ENCODE data around the gene ERCC4. TPM values are rescaled to one million over a fixed set of nuclear protein-coding genes. Genes with fewer than 3 reads are reported as not detected.

ERCC4 gene
- total and polyA plus RNA-seq, 2 of the 8 experiments (the other 6 are each of a cell fraction or from before 2014, with no cell fraction given), result 1.6 to 13.2 TPM

- no peak overlapping the region for H3K56ac ChIP-seq (replicated peaks; ENCODE audit: insufficient read length, low read depth, low read length)
- no peak overlapping the region for H2BK120ac ChIP-seq (replicated peaks; ENCODE audit: low read depth, low read length)
- H2AK5ac ChIP-seq (ENCODE audit: low read depth, low read length), result no peak overlapping the region
- H3K4me2 ChIP-seq (ENCODE audit: insufficient read depth in 1 of 2, low read depth in 2 of 2, low read length in 2 of 2), result no peak overlapping the region
- H3K27ac ChIP-seq (ENCODE audit: low read depth, low read length), result no peak overlapping the region
- ChIA-PET POLR2A (ENCODE audit: partially characterized antibody) (interaction anchor here (0.8 kb wide), 1 partner anchor 12 kb away, joined by 4 read pairs; no protein-coding TSS in a partner anchor), CTCF (ENCODE audit: partially characterized antibody) (interaction anchor here (1.7 kb wide), 2 partner anchors 9 to 10 kb away, joined by 6 to 8 read pairs; no protein-coding TSS in a partner anchor)
- no peak overlapping the region for H4K91ac ChIP-seq (replicated peaks; ENCODE audit: insufficient read length, low read length)
- H3K4me1 ChIP-seq (replicated peaks in 1 of 4; ENCODE audit: control insufficient read depth in 3 of 4, insufficient read depth in 4 of 4, low read length in 3 of 4), result no peaks in the 10 kb centered on the region
- FAIRE-seq, result no peak
- no peaks in the 10 kb centered on the region for H3K23me2 ChIP-seq (ENCODE audit: low read depth, low read length)
- H3K27me3 ChIP-seq (replicated peaks in 1 of 4; ENCODE audit: control insufficient read depth in 3 of 4, extremely low read depth in 1 of 4, insufficient read depth in 3 of 4, low read length in 3 of 4), result no peaks in the 10 kb centered on the region
- H2BK15ac ChIP-seq (ENCODE audit: low read length), result no peak overlapping the region
- H3K23ac ChIP-seq (ENCODE audit: insufficient read length), result no peak overlapping the region
- DNase-seq (ENCODE audit: low read depth in 1 of 2, low spot score in 2 of 2), result no peak
- H2BK5ac ChIP-seq (ENCODE audit: low read depth, low read length), result no peak overlapping the region
- H2BK12ac ChIP-seq (ENCODE audit: low read depth, low read length), result no peak overlapping the region
- H2BK20ac ChIP-seq (ENCODE audit: low read length), result no peak overlapping the region
- no peak overlapping the region for H3K4me3 ChIP-seq (ENCODE audit: extremely low read depth in 1 of 4, insufficient read depth in 2 of 4, low read depth in 3 of 4, low read length in 4 of 4)
- H4K8ac ChIP-seq (ENCODE audit: extremely low read depth, insufficient read depth, low read length), result no peak overlapping the region
- no peaks in the 10 kb centered on the region for H4K20me1 ChIP-seq (replicated peaks in 1 of 2; ENCODE audit: control insufficient read depth in 1 of 2, insufficient read depth in 2 of 2, low read length in 2 of 2)
- no peaks in the 10 kb centered on the region for H3K79me1 ChIP-seq (ENCODE audit: low read depth, low read length)
- peaks cover 0 to 3% of the 10 kb centered on the region in 2 experiments; a peak in 1 of 4 replicates for H3K9me3 ChIP-seq (ENCODE audit: insufficient read depth in 2 of 2, low read depth in 1 of 2, low read length in 1 of 2)
- H3K9ac ChIP-seq (replicated peaks in 1 of 4; ENCODE audit: extremely low read depth in 1 of 4, low read depth in 3 of 4, low read length in 3 of 4), result no peak overlapping the region
- no peak overlapping the region for H3K18ac ChIP-seq (ENCODE audit: extremely low read depth, low read length)
- H2AFZ ChIP-seq (ENCODE audit: low read length), result no peak overlapping the region
- H3K79me2 ChIP-seq (ENCODE audit: control insufficient read depth in 1 of 2, insufficient read depth in 2 of 2, low read length in 2 of 2), result no peaks in the 10 kb centered on the region
- no peak overlapping the region for H3K14ac ChIP-seq (ENCODE audit: insufficient read length)
- H4K5ac ChIP-seq (ENCODE audit: insufficient read length, low read depth, low read length), result no peak overlapping the region
- no peaks in the 10 kb centered on the region for H3K36me3 ChIP-seq (ENCODE audit: control insufficient read depth in 2 of 4, insufficient read depth in 4 of 4, low read length in 3 of 4)
- no peak overlapping the region for H3K4ac ChIP-seq (replicated peaks; ENCODE audit: insufficient read length, low read depth, low read length)
- WGBS, 2 experiments (ENCODE audit: extremely low coverage in 1 of 2, insufficient coverage in 1 of 2, insufficient read length in 1 of 2, insufficient replicate concordance in 2 of 2, low coverage in 1 of 2, low lambda C conversion rate in 2 of 2, missing lambda C conversion rate in 1 of 2), result 92% methylated on average over 7 of the region's 7 CpGs; no CpG with 5 or more reads in 1 of the 2 experiments
- no peak for TF ChIP-seq POLR2A (IDR thresholded peaks at IDR 0.05; ENCODE audit: control extremely low read depth in 1 of 2, low read depth in 2 of 2, low read length in 2 of 2)
- TF ChIP-seq JUN (IDR thresholded peaks at IDR 0.05; ENCODE audit: low read depth, low read length), result no peak
- no peak for TF ChIP-seq ATF3 (IDR thresholded peaks at IDR 0.05; ENCODE audit: insufficient read depth, low read depth, low read length)
- TF ChIP-seq SRF (IDR thresholded peaks at IDR 0.05; ENCODE audit: low read depth, low read length), result no peak
- TF ChIP-seq NANOG (IDR thresholded peaks at IDR 0.05; ENCODE audit: insufficient read depth, low read depth, low read length, poor library complexity, severe bottlenecking), result no peak
Measured at GRCh38 chr16:13913374-13914292, 6.3 kb upstream of the ERCC4 start.
